RKO (cell line): Measurements from ENCODE around the gene AOAH.

Experiments used
- DNase-seq: peaks from one replicate; pipeline ENCODE4 v3.0.0-alpha.2; 2016; ENCODE audit warnings: low spot score

The AOAH gene

GRCh38 chr7:36723951-36724664, at the start of gene AOAH:
TSS of gene AOAH (minus strand) at chr7:36724494. CDS start at chr7:36724148, 346 bp downstream.
- DNase-seq: no peak

- DNase-seq: no peak
These were observed 42.2 kb upstream of the AOAH start for GRCh38 chr7:36766451-36766850.

GRCh38 chr7:36765605-36766004, 41.3 kb upstream of the AOAH start:
- no peak for DNase-seq

- no peak for DNase-seq
These were observed 40.6 kb upstream of the AOAH start for GRCh38 chr7:36764929-36765328.

GRCh38 chr7:36763132-36763816, 39.0 kb upstream of the AOAH start:
- DNase-seq: no peak

- no peak for DNase-seq
These were observed 38.1 kb upstream of the AOAH start for GRCh38 chr7:36762394-36762793.

GRCh38 chr7:36761835-36762234, 37.5 kb upstream of the AOAH start:
- no peak for DNase-seq

GRCh38 chr7:36760856-36761762, 36.8 kb upstream of the AOAH start:
- no peak for DNase-seq

GRCh38 chr7:36758879-36759278, 34.6 kb upstream of the AOAH start:
- DNase-seq: no peak

- DNase-seq: no peak
These were observed 31.2 kb upstream of the AOAH start for GRCh38 chr7:36755484-36755883.

- no peak for DNase-seq
These were observed 27.9 kb upstream of the AOAH start for GRCh38 chr7:36752026-36752711.

- no peak for DNase-seq
These were observed 26.2 kb upstream of the AOAH start for GRCh38 chr7:36750451-36750850.

- no peak for DNase-seq
These were observed 25.1 kb upstream of the AOAH start for GRCh38 chr7:36749282-36749960.

- no peak for DNase-seq
These were observed 23.8 kb upstream of the AOAH start for GRCh38 chr7:36748017-36748487.

- DNase-seq: no peak
These were observed 23.2 kb upstream of the AOAH start for GRCh38 chr7:36747280-36748016.

- DNase-seq: no peak
These were observed 22.1 kb upstream of the AOAH start for GRCh38 chr7:36746347-36746746.

GRCh38 chr7:36742911-36743775, 18.8 kb upstream of the AOAH start:
- no peak for DNase-seq

GRCh38 chr7:36741866-36742265, 17.6 kb upstream of the AOAH start:
- DNase-seq: no peak

- DNase-seq: no peak
These were observed 15.1 kb upstream of the AOAH start for GRCh38 chr7:36739351-36739750.

GRCh38 chr7:36736899-36737211, 12.6 kb upstream of the AOAH start:
- no peak for DNase-seq
